ENCODE measurements around the gene CFAP119.

CFAP119 gene

DNA sequence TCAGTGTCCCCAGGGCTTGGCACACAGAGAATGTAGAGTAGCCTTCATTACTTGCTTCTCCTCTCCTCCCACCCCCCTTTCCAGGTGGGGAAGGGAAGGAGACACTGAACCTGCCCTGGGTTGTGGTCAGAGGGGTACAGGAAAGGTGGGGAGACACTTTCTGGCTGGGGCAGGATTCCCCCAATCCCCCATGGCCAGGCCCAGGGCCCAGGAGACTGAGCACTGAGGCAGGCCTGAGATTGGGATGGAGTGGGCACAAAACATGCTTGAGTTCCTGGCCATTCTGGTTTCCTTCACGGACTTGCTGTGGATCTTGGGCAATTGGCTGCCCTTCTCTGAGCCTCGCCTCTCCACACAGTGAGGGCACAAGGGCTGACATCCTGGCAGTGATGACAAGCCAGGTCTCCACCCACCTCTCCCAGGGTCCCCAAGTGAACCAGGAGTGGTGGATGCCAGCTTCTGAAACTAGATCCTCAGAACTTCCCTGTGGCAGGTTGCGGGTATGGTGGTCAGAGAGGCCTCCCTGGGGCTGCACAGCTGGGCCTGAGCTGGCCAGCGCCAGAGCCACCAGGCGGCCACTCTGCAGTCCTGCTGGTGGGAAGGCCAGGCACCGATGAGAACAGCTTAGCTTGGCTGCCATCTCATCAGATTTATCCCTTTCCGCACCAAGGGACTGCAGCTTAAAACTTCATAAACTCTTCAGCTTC is 15.9 kb upstream of the CFAP119 start:
- H3K27ac ChIP-seq: no peak overlapping the region
- TF ChIP-seq, protein P1, sequence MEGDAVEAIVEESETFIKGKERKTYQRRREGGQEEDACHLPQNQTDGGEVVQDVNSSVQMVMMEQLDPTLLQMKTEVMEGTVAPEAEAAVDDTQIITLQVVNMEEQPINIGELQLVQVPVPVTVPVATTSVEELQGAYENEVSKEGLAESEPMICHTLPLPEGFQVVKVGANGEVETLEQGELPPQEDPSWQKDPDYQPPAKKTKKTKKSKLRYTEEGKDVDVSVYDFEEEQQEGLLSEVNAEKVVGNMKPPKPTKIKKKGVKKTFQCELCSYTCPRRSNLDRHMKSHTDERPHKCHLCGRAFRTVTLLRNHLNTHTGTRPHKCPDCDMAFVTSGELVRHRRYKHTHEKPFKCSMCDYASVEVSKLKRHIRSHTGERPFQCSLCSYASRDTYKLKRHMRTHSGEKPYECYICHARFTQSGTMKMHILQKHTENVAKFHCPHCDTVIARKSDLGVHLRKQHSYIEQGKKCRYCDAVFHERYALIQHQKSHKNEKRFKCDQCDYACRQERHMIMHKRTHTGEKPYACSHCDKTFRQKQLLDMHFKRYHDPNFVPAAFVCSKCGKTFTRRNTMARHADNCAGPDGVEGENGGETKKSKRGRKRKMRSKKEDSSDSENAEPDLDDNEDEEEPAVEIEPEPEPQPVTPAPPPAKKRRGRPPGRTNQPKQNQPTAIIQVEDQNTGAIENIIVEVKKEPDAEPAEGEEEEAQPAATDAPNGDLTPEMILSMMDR (conservative IDR thresholded peaks at IDR 0.05): no peak

DNA sequence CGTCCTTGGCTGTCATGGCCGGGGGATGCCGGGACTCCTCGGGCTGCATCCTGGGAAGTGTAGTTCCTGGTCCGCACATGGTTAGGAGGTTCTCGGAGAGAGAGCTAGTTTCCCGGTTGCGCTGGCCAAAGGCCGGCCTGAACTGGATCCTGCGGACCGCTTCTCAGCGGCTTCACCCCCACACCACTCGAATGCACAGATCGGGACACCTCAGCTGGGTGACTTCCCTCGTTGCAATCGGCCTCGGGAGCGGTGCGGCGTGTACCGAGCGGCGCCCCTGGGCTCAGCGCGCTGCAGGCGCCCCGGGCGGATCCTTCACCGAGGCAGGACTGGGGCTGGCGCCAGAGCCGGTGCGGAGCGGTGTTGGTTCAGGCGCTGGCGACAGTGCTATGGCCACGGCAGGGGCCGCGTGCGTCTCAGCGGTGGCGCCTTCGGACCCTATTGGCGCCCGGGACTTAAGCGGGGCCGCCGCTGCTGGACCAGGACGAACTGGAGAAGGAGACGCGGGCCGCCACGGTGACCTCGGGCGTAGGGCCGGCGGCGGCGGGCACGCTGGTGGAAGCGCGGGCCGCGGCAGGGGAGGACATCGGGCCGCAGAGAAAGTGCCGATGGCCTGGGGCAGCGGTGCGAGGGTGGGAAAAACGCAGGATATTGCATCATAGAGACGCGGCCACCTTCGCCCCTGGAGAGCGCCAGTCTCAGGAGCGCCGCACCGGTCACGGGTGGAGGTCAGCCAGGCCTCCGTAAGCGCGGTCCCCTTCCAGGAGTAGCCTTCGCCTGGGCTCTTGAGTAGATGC is 13.7 kb upstream of the CFAP119 start:
- TF ChIP-seq, protein P1 (conservative IDR thresholded peaks at IDR 0.05): no peak
- peak overlapping the region; percentile 91 for H3K27ac ChIP-seq

DNA sequence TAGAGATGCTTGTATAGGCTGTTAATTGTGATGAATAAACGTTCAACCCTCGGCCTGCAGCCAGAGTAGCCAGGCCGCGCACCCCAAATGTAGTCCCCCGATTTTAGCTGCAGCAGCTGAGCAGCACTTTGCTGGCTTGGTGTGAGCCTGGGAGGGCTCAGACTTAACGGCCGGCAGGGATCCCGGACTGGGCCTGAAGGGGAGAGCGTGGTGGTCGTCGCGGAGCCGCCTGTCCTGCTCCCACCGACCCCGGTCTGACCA is 13.2 kb upstream of the CFAP119 start:
- peak overlapping the region; percentile 91 for H3K27ac ChIP-seq
- TF ChIP-seq, protein P1 (conservative IDR thresholded peaks at IDR 0.05): no peak

DNA sequence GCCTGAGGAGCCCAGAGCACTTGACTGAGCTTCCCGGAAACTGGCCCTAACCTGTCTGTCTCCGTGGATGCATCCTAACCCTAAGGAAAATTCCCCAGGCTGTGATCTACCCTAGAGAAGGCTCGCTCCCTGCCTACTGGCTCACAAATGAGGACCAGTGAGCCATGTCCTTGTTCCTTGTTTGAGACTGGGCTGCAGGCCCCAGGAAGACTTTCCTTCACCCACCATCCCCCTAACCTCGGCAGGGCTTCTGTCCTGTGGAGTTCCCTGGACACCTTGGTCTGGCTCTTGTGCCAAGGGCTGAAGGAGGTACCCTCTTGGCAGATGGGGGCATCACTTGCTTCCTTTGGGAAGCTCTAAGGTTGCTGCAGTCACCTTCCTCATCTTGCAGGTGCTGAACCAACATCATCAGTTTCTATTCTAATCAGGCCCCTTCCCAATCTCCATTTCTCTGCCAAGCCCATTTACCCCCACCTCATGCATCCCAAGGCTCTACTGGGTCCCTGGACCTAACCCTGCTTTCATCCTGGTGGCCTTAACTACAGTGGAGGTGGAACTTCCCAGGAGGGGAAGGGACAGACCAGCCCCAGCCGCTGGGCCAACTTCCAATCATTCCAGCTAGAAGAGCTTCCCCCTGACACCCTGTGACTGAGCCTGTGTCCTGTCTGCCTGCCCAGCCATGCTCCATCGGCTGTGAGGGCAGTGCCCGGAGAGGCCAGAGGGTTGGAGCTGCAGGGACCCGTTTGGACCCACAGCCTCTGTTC is 12.7 kb upstream of the CFAP119 start:
- TF ChIP-seq, protein P1 (conservative IDR thresholded peaks at IDR 0.05): no peak
- H3K27ac ChIP-seq: peak overlapping the region; percentile 91

DNA sequence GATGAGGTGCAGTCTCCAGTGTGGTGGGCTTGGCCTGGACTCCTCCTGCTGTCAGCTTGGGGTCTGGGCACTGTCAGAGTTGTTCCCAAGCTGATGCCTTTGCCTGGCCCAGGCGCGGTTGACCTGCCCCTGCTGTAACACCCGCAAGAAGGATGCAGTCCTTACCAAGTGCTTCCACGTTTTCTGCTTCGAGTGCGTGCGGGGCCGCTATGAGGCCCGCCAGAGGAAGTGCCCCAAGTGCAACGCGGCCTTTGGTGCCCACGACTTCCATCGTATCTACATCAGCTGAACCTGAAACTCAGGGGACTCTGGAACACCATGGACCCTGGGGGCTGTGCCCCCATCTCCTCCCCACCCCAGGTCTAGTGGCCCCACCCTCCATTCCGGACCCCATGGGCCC is 12.0 kb upstream of the CFAP119 start:
- TF ChIP-seq, protein P1 (conservative IDR thresholded peaks at IDR 0.05): no peak

DNA sequence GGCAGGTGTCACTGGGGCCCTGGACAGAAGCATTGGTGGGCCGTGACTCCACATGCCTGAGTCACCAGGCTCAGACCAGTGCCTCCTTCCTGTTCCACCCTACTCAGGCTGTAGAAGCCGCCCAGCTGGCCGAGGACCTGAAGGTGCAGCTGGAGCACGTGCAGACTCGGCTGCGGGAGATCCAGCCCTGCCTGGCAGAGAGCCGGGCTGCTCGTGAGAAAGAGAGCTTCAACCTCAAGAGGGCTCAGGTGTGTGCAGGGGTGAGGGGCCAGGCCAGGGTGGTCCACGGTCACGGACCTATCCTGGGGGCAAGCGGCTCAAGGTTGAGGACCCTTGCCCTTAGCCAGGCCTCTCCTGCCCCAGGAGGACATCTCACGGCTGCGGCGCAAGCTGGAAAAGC is 9.9 kb upstream of the CFAP119 start:
- no peak overlapping the region for H3K27ac ChIP-seq

More for the DNA sequence above, 12.0 kb upstream of the CFAP119 start:
- H3K27ac ChIP-seq: no peak overlapping the region

More for the DNA sequence above, 9.9 kb upstream of the CFAP119 start:
- TF ChIP-seq, protein P1 (conservative IDR thresholded peaks at IDR 0.05): no peak
